NT2/D1 (cell line): ENCODE measurements around the gene TSPYL4.

Source experiments
- SUZ12 ChIP-seq: IDR thresholded peaks from 2 replicates; pipeline ENCODE4 v1.6.1; 2011; ENCODE audit not compliant: insufficient read length, insufficient read depth; ENCODE audit errors: extremely low read depth
- YY1 ChIP-seq: IDR thresholded peaks from 2 replicates; pipeline ENCODE4 v1.6.1; 2011; ENCODE audit not compliant: insufficient read length, insufficient read depth
- ZNF274 ChIP-seq: IDR thresholded peaks from 2 replicates; pipeline ENCODE4 v1.6.1; 2011; ENCODE audit warnings: mild to moderate bottlenecking, low read depth, low read length

GRCh38 chr6:116223355-116223754 lies 30.5 kb downstream of the TSPYL4 start:
- no peak for TF ChIP-seq YY1
- TF ChIP-seq ZNF274 = no peak
- TF ChIP-seq SUZ12 = no peak
